ENCODE data around the gene HAS3.

The HAS3 gene

GRCh38 chr16:69105501-69106361 is at the start of gene HAS3:
HAS3 (plus strand) TSS chr16:69105653; CDS start chr16:69109396, 3,743 bp downstream.
- no peaks in the 10 kb centered on the region for H3K9me2 ChIP-seq (replicated peaks; ENCODE audit: insufficient read depth, low read length)
- no peaks in the 10 kb centered on the region for H3K27me3 ChIP-seq (ENCODE audit: low read length)
- peak within 1 kb of the TSS; percentile 71 for H3K4me2 ChIP-seq (ENCODE audit: low read depth, low read length, poor library complexity, severe bottlenecking)
- H3K9me3 ChIP-seq (ENCODE audit: insufficient read depth, low read length): no peaks in the 10 kb centered on the region
- H3K4me3 ChIP-seq (ENCODE audit: insufficient read depth, low read length, poor library complexity, severe bottlenecking): peak within 1 kb of the TSS; percentile 62
- H2AFZ ChIP-seq (ENCODE audit: low read depth, low read length, severe bottlenecking): peak within 1 kb of the TSS; percentile 39
- H3K79me2 ChIP-seq (ENCODE audit: insufficient read depth, low read length): no peaks in the 10 kb centered on the region
- TF ChIP-seq CTCF (IDR thresholded peaks at IDR 0.05; ENCODE audit: insufficient read depth, low read length, poor library complexity, severe bottlenecking): peak; percentile 41
- TF ChIP-seq EZH2phosphoT487 (conservative IDR thresholded peaks at IDR 0.05; ENCODE audit: low read length): no peak
- H3K27ac ChIP-seq (ENCODE audit: low read depth, low read length): no peak within 1 kb of the TSS
- H3K9ac ChIP-seq (ENCODE audit: low read length): peak within 1 kb of the TSS; percentile 53
- H4K20me1 ChIP-seq (ENCODE audit: low read depth, low read length): no peaks in the 10 kb centered on the region
- no peaks in the 10 kb centered on the region for H3K36me3 ChIP-seq (ENCODE audit: low read length)
- H3F3A ChIP-seq (ENCODE audit: insufficient read depth): no peaks in the 10 kb centered on the region

- H3K4me3 ChIP-seq (ENCODE audit: insufficient read depth, low read length, poor library complexity, severe bottlenecking): no peak overlapping the region
- H3K36me3 ChIP-seq (ENCODE audit: low read length): no peaks in the 10 kb centered on the region
- no peaks in the 10 kb centered on the region for H3K27me3 ChIP-seq (ENCODE audit: low read length)
- no peaks in the 10 kb centered on the region for H4K20me1 ChIP-seq (ENCODE audit: low read depth, low read length)
- H3K79me2 ChIP-seq (ENCODE audit: insufficient read depth, low read length): no peaks in the 10 kb centered on the region
- no peaks in the 10 kb centered on the region for H3K9me2 ChIP-seq (replicated peaks; ENCODE audit: insufficient read depth, low read length)
- H3K27ac ChIP-seq (ENCODE audit: low read depth, low read length): no peak overlapping the region
- no peak overlapping the region for H3K4me2 ChIP-seq (ENCODE audit: low read depth, low read length, poor library complexity, severe bottlenecking)
- no peaks in the 10 kb centered on the region for H3F3A ChIP-seq (ENCODE audit: insufficient read depth)
- H3K9me3 ChIP-seq (ENCODE audit: insufficient read depth, low read length): no peaks in the 10 kb centered on the region
- no peak for TF ChIP-seq CTCF (IDR thresholded peaks at IDR 0.05; ENCODE audit: insufficient read depth, low read length, poor library complexity, severe bottlenecking)
- TF ChIP-seq EZH2phosphoT487 (conservative IDR thresholded peaks at IDR 0.05; ENCODE audit: low read length): no peak
- H3K9ac ChIP-seq (ENCODE audit: low read length): no peak overlapping the region
- no peak overlapping the region for H2AFZ ChIP-seq (ENCODE audit: low read depth, low read length, severe bottlenecking)
Measured at GRCh38 chr16:69055980-69056379, 49.5 kb upstream of the HAS3 start.

DNA sequence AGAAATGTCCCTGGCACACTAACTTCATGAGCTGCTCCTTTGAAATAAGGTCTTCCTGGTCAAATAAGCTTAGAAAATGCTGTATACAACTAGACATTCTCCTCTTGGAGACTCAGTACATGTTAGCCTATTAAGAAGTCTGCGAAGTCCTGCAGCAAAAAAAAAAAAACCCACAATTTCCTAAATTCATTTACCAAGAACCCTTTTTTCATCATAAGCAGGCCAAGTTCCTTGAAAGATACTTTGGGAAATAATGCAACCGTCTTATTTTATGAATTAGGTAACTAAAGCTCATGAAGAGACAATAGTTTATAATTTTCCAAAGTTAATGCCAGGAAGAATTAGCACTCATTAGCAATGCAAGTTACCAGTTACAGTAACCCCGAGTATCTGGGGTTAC is 49.0 kb upstream of the HAS3 start:
- Histone ChIP-seq H3K4me3 (ENCODE audit: insufficient read depth, low read length, poor library complexity, severe bottlenecking) (no peak overlapping the region), H3K4me2 (ENCODE audit: low read depth, low read length, poor library complexity, severe bottlenecking) (no peak overlapping the region), H3K36me3 (ENCODE audit: low read length) (no peaks in the 10 kb centered on the region), H4K20me1 (ENCODE audit: low read depth, low read length) (no peaks in the 10 kb centered on the region), H3F3A (ENCODE audit: insufficient read depth) (no peaks in the 10 kb centered on the region), H3K9ac (ENCODE audit: low read length) (no peak overlapping the region), H3K79me2 (ENCODE audit: insufficient read depth, low read length) (no peaks in the 10 kb centered on the region), H2AFZ (ENCODE audit: low read depth, low read length, severe bottlenecking) (no peak overlapping the region), H3K9me2 (replicated peaks; ENCODE audit: insufficient read depth, low read length) (no peaks in the 10 kb centered on the region), H3K9me3 (ENCODE audit: insufficient read depth, low read length) (no peaks in the 10 kb centered on the region), H3K27me3 (ENCODE audit: low read length) (no peaks in the 10 kb centered on the region), H3K27ac (ENCODE audit: low read depth, low read length) (no peak overlapping the region)
- TF ChIP-seq CTCF (IDR thresholded peaks at IDR 0.05; ENCODE audit: insufficient read depth, low read length, poor library complexity, severe bottlenecking) (no peak), EZH2phosphoT487 (conservative IDR thresholded peaks at IDR 0.05; ENCODE audit: low read length) (no peak)

All from SU-DHL-6 (cell line).